PC-9 (cell line): Measurements from ENCODE around the gene GLB1L3. TPM values are rescaled to one million over a fixed set of nuclear protein-coding genes. Genes with fewer than 3 reads are reported as not detected.

Source experiments
- BruUV-seq: library from RNA; stranded (reverse); fragments of 400-500 nt; replicated peaks from 2 replicates; lab custom pipeline; 2021; lab: Mats Ljungman, UMichigan
- CTCF ChIA-PET: fragments of 300-600 bp; sonication (Branson Sonifier 250); formaldehyde crosslinking; loops from one replicate; lab custom pipeline; 2022; ENCODE audit warnings: antibody characterized with exemption; lab: Charles Lee
- POLR2A ChIA-PET: fragments of 300-600 bp; sonication (Branson Sonifier 250); formaldehyde crosslinking; loops from one replicate; lab custom pipeline; 2022; ENCODE audit warnings: antibody characterized with exemption; ENCODE audit not compliant: unreplicated experiment; lab: Charles Lee
- DNase-seq, 2 experiments: peaks; one replicate each; pipeline versions ENCODE4 v3.0.0 to v3.0.0-alpha.2; 2015 to 2022; ENCODE audit warnings: mixed read lengths in 1 of 2
- H2AFZ ChIP-seq: fragments of 200-600 bp; sonication (generic); 2 replicates; pipeline ENCODE4 v1.8.1; 2017; ENCODE audit warnings: antibody characterized with exemption
- H3F3A ChIP-seq: fragments of 200-600 bp; sonication (generic); 2 replicates; pipeline ENCODE4 v1.8.1; 2017; ENCODE audit warnings: antibody characterized with exemption, mild to moderate bottlenecking, low read depth; ENCODE audit not compliant: insufficient read depth
- H3K27ac ChIP-seq: fragments of 200-600 bp; sonication (generic); 2 replicates; pipeline ENCODE4 v1.6.1; 2016; ENCODE audit warnings: mixed run types
- H3K27me3 ChIP-seq: fragments of 200-600 bp; sonication (generic); 2 replicates; pipeline ENCODE4 v1.6.1; 2016; ENCODE audit warnings: low read depth, mixed run types; ENCODE audit not compliant: insufficient read depth
- H3K36me3 ChIP-seq: fragments of 200-600 bp; sonication (generic); 2 replicates; pipeline ENCODE4 v1.6.1; 2016; ENCODE audit warnings: low read depth, mixed run types
- H3K4me1 ChIP-seq: fragments of 200-600 bp; sonication (generic); replicated peaks from 2 replicates; pipeline ENCODE4 v1.6.1; 2016; ENCODE audit warnings: mixed run types; ENCODE audit not compliant: insufficient read depth
- H3K4me2 ChIP-seq: fragments of 200-600 bp; sonication (generic); 2 replicates; pipeline ENCODE4 v1.6.1; 2017; ENCODE audit warnings: mixed run types
- H3K4me3 ChIP-seq: fragments of 200-600 bp; sonication (generic); 2 replicates; pipeline ENCODE4 v1.6.1; 2016; ENCODE audit warnings: mixed run types
- H3K79me2 ChIP-seq: fragments of 200-600 bp; sonication (generic); 2 replicates; pipeline ENCODE4 v1.6.1; 2017; ENCODE audit warnings: low read depth, mixed run types
- H3K9me2 ChIP-seq: fragments of 200-600 bp; sonication (generic); 2 replicates; pipeline ENCODE4 v1.8.1; 2017; ENCODE audit warnings: mild to moderate bottlenecking; ENCODE audit not compliant: insufficient read depth
- H3K9me3 ChIP-seq: fragments of 200-600 bp; sonication (generic); 2 replicates; pipeline ENCODE4 v1.8.1; 2016; ENCODE audit warnings: low read depth; ENCODE audit not compliant: insufficient read depth
- H4K20me1 ChIP-seq: fragments of 200-600 bp; sonication (generic); 2 replicates; pipeline ENCODE4 v1.8.1; 2017; ENCODE audit not compliant: insufficient read depth
- CTCF ChIP-seq: fragments of 200-600 bp; sonication (generic); conservative IDR thresholded peaks from 2 replicates; pipeline ENCODE4 v1.6.1; 2017; ENCODE audit warnings: mixed run types, antibody characterized with exemption, mild to moderate bottlenecking, moderate library complexity
- EZH2 ChIP-seq: fragments of 200-600 bp; sonication (generic); IDR thresholded peaks from 2 replicates; pipeline ENCODE4 v1.8.0; 2017; ENCODE audit warnings: antibody characterized with exemption, low read depth
- intact Hi-C: fragments of 100-400 bp; cut with micrococcal nuclease; formaldehyde crosslinking; loops from one replicate; pipeline ENCODE4 v1.10.0; 2022; ENCODE audit not compliant: unreplicated experiment
- total RNA-seq: library from RNA; stranded (reverse); gene quantifications from 2 replicates; pipeline ENCODE4 v1.2.3, GENCODE V29; 2021

Gene GLB1L3
- total RNA-seq, 1 experiment from 2014 or later, result not detected

GRCh38 chr11:134293119-134294113, 17.2 kb downstream of the GLB1L3 start:
- BruUV-seq, result no TSS peak

GRCh38 chr11:134294664-134295063, 18.5 kb downstream of the GLB1L3 start:
- Histone ChIP-seq H3K27me3 (no peaks in the 10 kb centered on the region), H2AFZ (no peak overlapping the region), H3K79me2 (no peaks in the 10 kb centered on the region), H4K20me1 (no peaks in the 10 kb centered on the region), H3K27ac (no peak overlapping the region), H3F3A (no peaks in the 10 kb centered on the region), H3K4me1 (no peaks in the 10 kb centered on the region), H3K9me3 (no peaks in the 10 kb centered on the region), H3K36me3 (no peaks in the 10 kb centered on the region), H3K9me2 (no peaks in the 10 kb centered on the region), H3K4me2 (no peak overlapping the region), H3K4me3 (no peak overlapping the region)
- ChIA-PET POLR2A (no interaction called here), CTCF (no interaction called here)
- intact Hi-C loops, result no loop called here
- no peak for TF ChIP-seq EZH2
- no peak for TF ChIP-seq CTCF
- no peak for DNase-seq
- no TSS peak for BruUV-seq

More at GRCh38 chr11:134293119-134294113, 17.2 kb downstream of the GLB1L3 start:
- Histone ChIP-seq H3K9me3 (no peaks in the 10 kb centered on the region), H3K36me3 (no peaks in the 10 kb centered on the region), H3K27ac (no peak overlapping the region), H3K4me3 (no peak overlapping the region), H2AFZ (no peak overlapping the region), H3K27me3 (no peaks in the 10 kb centered on the region), H3K4me1 (no peaks in the 10 kb centered on the region), H3K9me2 (no peaks in the 10 kb centered on the region), H3K79me2 (no peaks in the 10 kb centered on the region), H3K4me2 (no peak overlapping the region), H3F3A (no peaks in the 10 kb centered on the region), H4K20me1 (no peaks in the 10 kb centered on the region)
- intact Hi-C loops, result no loop called here
- CTCF ChIA-PET, result no interaction called here
- POLR2A ChIA-PET, result no interaction called here
- DNase-seq, result no peak
- no peak for TF ChIP-seq EZH2
- no peak for TF ChIP-seq CTCF

- TF ChIP-seq EZH2 (no peak), CTCF (no peak)
- no peaks in the 10 kb centered on the region; the same call in 1 of the 2 replicates for H3F3A ChIP-seq
- H3K4me1 ChIP-seq, result no peaks in the 10 kb centered on the region
- H3K79me2 ChIP-seq, result no peaks in the 10 kb centered on the region
- H3K9me2 ChIP-seq, result no peaks in the 10 kb centered on the region
- H3K4me3 ChIP-seq, result no peak overlapping the region
- no peak overlapping the region for H2AFZ ChIP-seq
- no peaks in the 10 kb centered on the region for H3K36me3 ChIP-seq
- H3K27me3 ChIP-seq, result peaks cover 41% of the 10 kb centered on the region
- H3K27ac ChIP-seq, result no peak overlapping the region
- DNase-seq, result no peak
- H4K20me1 ChIP-seq, result no peaks in the 10 kb centered on the region
- intact Hi-C loops, result no loop called here
- BruUV-seq, result no TSS peak
- CTCF ChIA-PET, result no interaction called here
- H3K4me2 ChIP-seq, result no peak overlapping the region
- POLR2A ChIA-PET, result no interaction called here
- peaks cover 3% of the 10 kb centered on the region; the same call in 1 of the 2 replicates for H3K9me3 ChIP-seq
Measured at GRCh38 chr11:134312223-134312622, 36.0 kb downstream of the GLB1L3 start.
